ENCODE data around the gene ARPC2. TPM values are rescaled to one million over a fixed set of nuclear protein-coding genes. Genes with fewer than 3 reads are reported as not detected.
A peak's percentile ranks its signal among the peaks of the same experiment; 100 is the strongest.

Gene ARPC2
- total RNA-seq, 4 donors from 2014 or later, result 275 to 314 (median 287) TPM

DNA sequence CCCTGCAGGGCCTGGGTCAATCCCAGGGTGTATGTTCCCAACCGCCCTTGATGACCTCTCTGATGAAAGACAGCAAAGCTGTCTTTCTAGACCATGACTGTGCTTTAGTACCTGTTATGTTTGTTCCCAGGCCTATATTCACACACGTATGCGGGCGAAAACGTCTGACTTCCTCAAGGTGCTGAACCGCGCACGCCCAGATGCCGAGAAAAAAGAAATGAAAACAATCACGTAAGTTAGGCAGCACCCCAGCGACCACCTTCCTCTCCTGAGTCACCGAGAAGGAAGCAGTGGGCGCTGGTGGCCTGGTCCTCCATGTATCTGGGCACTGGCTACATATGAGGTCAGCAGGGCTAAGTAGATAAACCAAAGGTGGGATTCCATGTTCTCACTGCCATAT lies 32.7 kb downstream of the ARPC2 start:
- Histone ChIP-seq H3K27me3 (no peaks in the 10 kb centered on the region), H3K36me3 (peaks cover 4 to 100% of the 10 kb centered on the region in 2 donors), H3K4me1 (peaks cover 0 to 15% (median 0%) of the 10 kb centered on the region in 3 donors), H3K9me3 (no peaks in the 10 kb centered on the region), H3K4me3 (no peak overlapping the region), H3K27ac (no peak overlapping the region)
- ATAC-seq, result no peak
- WGBS, 2 donors (ENCODE audit: low coverage in 1 of 2), result 84 to 93% methylated on average over 10 to 11 of the region's 13 CpGs
- TF ChIP-seq, protein P1, sequence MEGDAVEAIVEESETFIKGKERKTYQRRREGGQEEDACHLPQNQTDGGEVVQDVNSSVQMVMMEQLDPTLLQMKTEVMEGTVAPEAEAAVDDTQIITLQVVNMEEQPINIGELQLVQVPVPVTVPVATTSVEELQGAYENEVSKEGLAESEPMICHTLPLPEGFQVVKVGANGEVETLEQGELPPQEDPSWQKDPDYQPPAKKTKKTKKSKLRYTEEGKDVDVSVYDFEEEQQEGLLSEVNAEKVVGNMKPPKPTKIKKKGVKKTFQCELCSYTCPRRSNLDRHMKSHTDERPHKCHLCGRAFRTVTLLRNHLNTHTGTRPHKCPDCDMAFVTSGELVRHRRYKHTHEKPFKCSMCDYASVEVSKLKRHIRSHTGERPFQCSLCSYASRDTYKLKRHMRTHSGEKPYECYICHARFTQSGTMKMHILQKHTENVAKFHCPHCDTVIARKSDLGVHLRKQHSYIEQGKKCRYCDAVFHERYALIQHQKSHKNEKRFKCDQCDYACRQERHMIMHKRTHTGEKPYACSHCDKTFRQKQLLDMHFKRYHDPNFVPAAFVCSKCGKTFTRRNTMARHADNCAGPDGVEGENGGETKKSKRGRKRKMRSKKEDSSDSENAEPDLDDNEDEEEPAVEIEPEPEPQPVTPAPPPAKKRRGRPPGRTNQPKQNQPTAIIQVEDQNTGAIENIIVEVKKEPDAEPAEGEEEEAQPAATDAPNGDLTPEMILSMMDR (IDR thresholded peaks at IDR 0.05), result no peak
- TF ChIP-seq POLR2AphosphoS5 (IDR thresholded peaks at IDR 0.05) (no peak), EP300 (IDR thresholded peaks at IDR 0.05) (no peak), POLR2A (IDR thresholded peaks at IDR 0.05) (no peak)

DNA sequence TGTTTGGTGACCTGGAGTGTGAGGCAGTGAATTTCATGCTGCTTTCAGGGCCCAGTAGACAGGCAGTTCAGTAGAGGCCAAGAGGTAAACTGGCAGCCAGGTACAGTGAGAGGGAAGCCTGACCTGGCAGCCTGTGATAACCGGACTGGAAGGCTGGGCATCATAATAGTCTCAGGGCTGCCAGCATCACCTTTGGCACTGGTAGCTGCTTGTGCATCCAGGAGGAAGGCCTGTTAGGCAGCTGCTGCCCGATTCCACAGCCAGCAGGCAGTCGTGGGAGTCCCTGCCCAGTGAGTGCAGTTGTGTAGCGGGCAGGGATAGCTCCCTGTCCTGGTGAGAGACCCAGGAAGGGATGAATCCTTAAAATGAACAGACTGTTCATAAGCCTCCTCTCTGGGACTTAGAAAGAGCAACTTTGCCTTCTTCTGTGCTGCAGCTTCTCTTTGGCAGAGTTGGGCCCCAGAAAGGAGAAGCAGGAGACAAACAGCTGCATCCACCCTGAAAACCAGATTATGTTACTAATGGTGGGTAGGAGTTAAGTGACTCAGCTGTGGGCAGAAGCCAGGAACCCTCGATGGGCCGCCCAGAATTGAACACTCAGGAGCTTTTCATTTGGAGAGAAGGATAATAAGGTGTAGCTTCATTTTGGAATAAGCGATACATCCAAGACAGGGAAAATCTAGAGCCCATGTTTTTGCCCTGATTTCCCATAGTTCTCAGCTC lies 35.7 kb downstream of the ARPC2 start:
- H3K4me3 ChIP-seq, result no peak overlapping the region
- H3K4me1 ChIP-seq, result peaks cover 0 to 15% (median 0%) of the 10 kb centered on the region in 3 donors
- no peaks in the 10 kb centered on the region for H3K27me3 ChIP-seq
- peak overlapping the region in 1 of 4 donors; percentile 14 for H3K27ac ChIP-seq
- 83 to 100% methylated on average over 1 to 3 of the region's 7 CpGs for WGBS, 2 donors (ENCODE audit: low coverage in 1 of 2)
- H3K36me3 ChIP-seq, result peaks cover 4 to 95% of the 10 kb centered on the region in 2 donors
- TF ChIP-seq POLR2A (IDR thresholded peaks at IDR 0.05) (no peak), EP300 (IDR thresholded peaks at IDR 0.05) (no peak), POLR2AphosphoS5 (IDR thresholded peaks at IDR 0.05) (no peak)
- TF ChIP-seq, protein P1 (IDR thresholded peaks at IDR 0.05), result no peak
- peak; percentile 44 for ATAC-seq
- no peaks in the 10 kb centered on the region for H3K9me3 ChIP-seq

DNA sequence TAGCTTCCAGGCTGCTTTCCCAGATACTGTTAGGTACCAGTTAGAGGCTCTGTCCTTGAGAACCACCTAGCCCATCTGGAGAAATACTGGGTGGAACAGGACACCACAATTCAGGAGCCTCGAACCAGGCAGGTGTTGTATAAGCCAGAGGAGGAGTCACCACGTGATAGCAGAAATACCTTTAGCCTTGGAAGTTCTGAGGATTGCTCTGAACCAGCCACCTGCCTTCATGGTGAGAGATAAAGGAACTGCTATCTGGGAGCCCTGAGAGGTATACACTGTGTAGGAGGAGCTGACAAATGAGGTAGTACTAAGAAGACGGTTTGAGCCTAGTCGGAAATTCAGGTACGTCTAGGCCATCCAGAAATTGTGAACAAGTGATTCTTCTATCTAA lies 36.2 kb downstream of the ARPC2 start:
- peak overlapping the region in 1 of 4 donors; percentile 14 for H3K27ac ChIP-seq
- no peaks in the 10 kb centered on the region for H3K9me3 ChIP-seq
- peaks cover 0 to 16% (median under 1%) of the 10 kb centered on the region in 3 donors for H3K4me1 ChIP-seq
- TF ChIP-seq EP300 (IDR thresholded peaks at IDR 0.05) (no peak), POLR2AphosphoS5 (IDR thresholded peaks at IDR 0.05) (no peak)
- ATAC-seq, result no peak
- H3K36me3 ChIP-seq, result peaks cover 4 to 89% of the 10 kb centered on the region in 2 donors
- H3K27me3 ChIP-seq, result no peaks in the 10 kb centered on the region
- 63% methylated on average over 4 to 5 of the region's 5 CpGs for WGBS, 2 donors (ENCODE audit: low coverage in 1 of 2)
- no peak overlapping the region for H3K4me3 ChIP-seq

DNA sequence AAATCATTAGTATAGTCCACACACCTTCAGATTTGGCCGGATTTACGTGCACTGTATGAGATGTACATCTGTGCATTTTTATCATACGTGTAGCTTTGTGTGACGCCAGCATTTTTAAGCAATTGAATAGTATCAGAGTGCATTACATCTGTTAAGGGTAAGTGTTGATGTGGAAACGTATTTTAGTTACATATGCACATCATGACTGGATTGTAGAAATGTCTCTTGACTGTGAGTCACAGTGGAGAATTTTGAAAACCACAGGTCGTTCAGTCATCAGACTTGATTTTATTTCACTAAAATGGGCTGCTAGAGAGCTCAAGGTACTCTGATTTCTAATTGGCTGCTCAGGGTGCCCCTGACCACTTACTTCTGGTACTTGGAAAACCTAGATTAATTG lies 38.5 kb downstream of the ARPC2 start:
- H3K9me3 ChIP-seq, result no peaks in the 10 kb centered on the region
- no peaks in the 10 kb centered on the region for H3K27me3 ChIP-seq
- H3K36me3 ChIP-seq, result peaks cover 0 to 67% of the 10 kb centered on the region in 2 donors
- ATAC-seq, result no peak
- WGBS, 2 donors (ENCODE audit: low coverage in 1 of 2), result 55 to 71% methylated on average over 6 of the region's 6 CpGs
- no peak overlapping the region for H3K27ac ChIP-seq
- peaks cover 0 to 38% (median 22%) of the 10 kb centered on the region in 3 donors for H3K4me1 ChIP-seq
- TF ChIP-seq, protein P1 (IDR thresholded peaks at IDR 0.05), result no peak
- TF ChIP-seq EP300 (IDR thresholded peaks at IDR 0.05), result no peak
- no peak for TF ChIP-seq POLR2A (IDR thresholded peaks at IDR 0.05)
- TF ChIP-seq POLR2AphosphoS5 (IDR thresholded peaks at IDR 0.05), result no peak
- no peak overlapping the region for H3K4me3 ChIP-seq

DNA sequence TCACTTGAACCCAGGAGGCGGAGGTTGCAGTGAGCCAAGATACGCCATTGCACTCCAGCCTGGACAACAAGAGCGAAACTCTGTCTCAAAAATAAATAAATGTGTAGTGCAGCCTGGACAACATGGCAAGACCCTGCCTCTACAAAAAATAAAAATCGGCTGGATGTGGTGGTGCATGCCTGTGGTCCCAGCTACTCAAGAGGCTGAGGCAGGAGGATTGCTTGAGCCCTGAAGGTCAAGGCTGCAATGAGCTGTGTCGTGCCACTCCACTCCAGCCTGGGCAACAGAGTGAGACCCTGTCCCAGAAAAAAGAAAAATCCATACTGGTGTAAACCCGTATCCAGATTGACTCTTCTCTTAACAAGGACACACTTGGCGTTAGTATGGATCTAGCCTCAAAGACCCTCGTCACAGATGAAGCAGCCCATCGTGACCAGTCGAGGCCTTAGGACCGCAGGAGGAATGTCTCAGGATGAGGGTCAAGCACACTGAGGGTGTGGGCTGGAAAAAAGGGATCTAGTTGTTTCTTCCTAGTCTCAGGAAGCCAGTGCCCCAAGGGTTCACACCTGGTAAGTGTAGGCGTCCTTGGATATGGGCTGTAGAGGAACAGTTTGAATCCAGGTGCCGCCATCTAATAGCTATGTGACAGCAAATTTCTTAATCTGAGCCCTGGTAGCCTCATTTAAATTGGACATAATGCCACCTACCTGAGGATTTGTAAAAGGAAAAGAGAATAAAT lies 39.8 kb downstream of the ARPC2 start:
- no peak for ATAC-seq
- Histone ChIP-seq H3K27me3 (no peaks in the 10 kb centered on the region), H3K36me3 (peaks cover 0 to 54% of the 10 kb centered on the region in 2 donors), H3K4me3 (no peak overlapping the region), H3K27ac (peak overlapping the region in 2 of 4 donors; percentile 5 to 27), H3K9me3 (no peaks in the 10 kb centered on the region), H3K4me1 (peaks cover 0 to 51% (median 36%) of the 10 kb centered on the region in 3 donors)
- WGBS, 2 donors (ENCODE audit: low coverage in 1 of 2), result 93 to 96% methylated on average over 4 to 12 of the region's 13 CpGs
- TF ChIP-seq POLR2A (IDR thresholded peaks at IDR 0.05) (no peak), EP300 (IDR thresholded peaks at IDR 0.05) (no peak)
- TF ChIP-seq, protein P1 (IDR thresholded peaks at IDR 0.05), result no peak

Measured in gastroesophageal sphincter (tissue), 4 donors.